ENCODE results near the gene SMIM32.

GRCh38 chr5:136147632-136148031 lies 45.3 kb downstream of the SMIM32 start:
- TF ChIP-seq TARDBP (IDR thresholded peaks at IDR 0.05) (no peak), PKNOX1 (IDR thresholded peaks at IDR 0.05) (no peak), ZNF384 (IDR thresholded peaks at IDR 0.05) (no peak), BHLHE40 (IDR thresholded peaks at IDR 0.05; ENCODE audit: borderline replicate concordance) (no peak), FOXM1 (IDR thresholded peaks at IDR 0.05; ENCODE audit: borderline replicate concordance) (no peak), HDGF (IDR thresholded peaks at IDR 0.05; ENCODE audit: borderline replicate concordance) (no peak), ELF4 (IDR thresholded peaks at IDR 0.05) (no peak), SP1 (IDR thresholded peaks at IDR 0.05) (no peak), L3MBTL2 (conservative IDR thresholded peaks at IDR 0.05) (no peak), SUZ12 (IDR thresholded peaks at IDR 0.05) (no peak), NFRKB (IDR thresholded peaks at IDR 0.05) (no peak)

All from HEK293T (cell line).